ENCODE measurements around the gene PPP2R5C.

Gene PPP2R5C

DNA sequence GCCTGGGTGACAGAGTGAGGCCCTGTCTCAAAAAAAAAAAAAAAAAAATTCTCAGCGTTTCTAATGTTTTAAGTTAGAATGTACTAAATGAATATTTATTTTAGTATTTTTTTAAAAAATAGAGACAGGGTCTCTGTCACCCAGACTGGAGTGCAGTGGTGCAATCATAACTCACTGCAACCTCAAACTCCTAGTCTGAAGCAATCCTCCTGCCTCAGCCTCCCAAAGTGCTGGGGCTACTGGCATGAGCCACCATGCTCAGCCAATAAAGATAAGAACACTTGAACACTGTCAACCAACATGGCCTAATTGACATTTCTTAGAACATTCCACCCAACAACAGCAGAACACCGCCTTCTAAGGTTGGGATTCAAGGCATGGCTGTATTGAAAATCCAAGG is 197.8 kb downstream of the PPP2R5C start:
- peaks cover 16 to 18% of the 10 kb centered on the region in 2 donors for H3K4me1 ChIP-seq (ENCODE audit: control insufficient read depth in 1 of 2, insufficient read depth in 2 of 2, low read length in 2 of 2)
- no peaks in the 10 kb centered on the region for H3K9me3 ChIP-seq (ENCODE audit: control insufficient read depth in 1 of 2, low read length in 2 of 2)
- H3K27me3 ChIP-seq (ENCODE audit: control insufficient read depth in 1 of 2, insufficient read depth in 2 of 2, low read length in 2 of 2), result no peaks in the 10 kb centered on the region
- no peak overlapping the region for H3K4me3 ChIP-seq (ENCODE audit: low read depth in 1 of 2, low read length in 2 of 2)
- H3K27ac ChIP-seq (ENCODE audit: low read depth, low read length), result no peak overlapping the region
- H3K36me3 ChIP-seq (ENCODE audit: control insufficient read depth in 1 of 2, insufficient read depth in 2 of 2, low read length in 2 of 2), result peaks cover 0 to 4% of the 10 kb centered on the region in 2 donors
- H3K9ac ChIP-seq (ENCODE audit: low read depth in 1 of 2, low read length in 2 of 2), result no peak overlapping the region

DNA sequence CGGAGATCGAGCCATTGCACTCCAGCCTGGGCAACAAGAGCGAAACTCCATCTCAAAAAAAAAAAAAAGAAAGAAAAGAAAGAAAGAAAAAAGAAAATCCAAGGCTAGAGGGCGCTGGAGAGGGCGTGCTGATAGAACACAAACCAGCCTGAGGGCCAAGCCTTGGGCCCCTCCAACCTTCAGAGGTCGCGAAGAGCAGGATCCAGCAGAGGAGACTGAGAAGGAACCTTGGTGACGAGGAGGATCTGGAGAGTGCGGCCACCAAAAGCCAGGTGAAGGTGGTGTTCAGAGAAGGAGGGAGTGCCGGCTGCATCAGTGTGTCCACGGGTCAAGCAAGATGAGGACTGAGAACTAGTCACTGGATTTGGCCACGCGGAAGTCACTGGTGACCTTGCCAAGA is 198.7 kb downstream of the PPP2R5C start:
- H3K27me3 ChIP-seq (ENCODE audit: control insufficient read depth in 1 of 2, insufficient read depth in 2 of 2, low read length in 2 of 2), result no peaks in the 10 kb centered on the region
- H3K9me3 ChIP-seq (ENCODE audit: control insufficient read depth in 1 of 2, low read length in 2 of 2), result no peaks in the 10 kb centered on the region
- H3K4me3 ChIP-seq (ENCODE audit: low read depth in 1 of 2, low read length in 2 of 2), result no peak overlapping the region
- no peak overlapping the region for H3K27ac ChIP-seq (ENCODE audit: low read depth, low read length)
- H3K36me3 ChIP-seq (ENCODE audit: control insufficient read depth in 1 of 2, insufficient read depth in 2 of 2, low read length in 2 of 2), result peaks cover 0 to 4% of the 10 kb centered on the region in 2 donors
- H3K9ac ChIP-seq (ENCODE audit: low read depth in 1 of 2, low read length in 2 of 2), result no peak overlapping the region
- H3K4me1 ChIP-seq (ENCODE audit: control insufficient read depth in 1 of 2, insufficient read depth in 2 of 2, low read length in 2 of 2), result peaks cover 16 to 18% of the 10 kb centered on the region in 2 donors

GRCh38 chr14:101961011-101961721 is 199.7 kb downstream of the PPP2R5C start:
- Histone ChIP-seq H3K4me3 (ENCODE audit: low read depth in 1 of 2, low read length in 2 of 2) (no peak overlapping the region), H3K9me3 (ENCODE audit: control insufficient read depth in 1 of 2, low read length in 2 of 2) (no peaks in the 10 kb centered on the region), H3K9ac (ENCODE audit: low read depth in 1 of 2, low read length in 2 of 2) (no peak overlapping the region), H3K4me1 (ENCODE audit: control insufficient read depth in 1 of 2, insufficient read depth in 2 of 2, low read length in 2 of 2) (peaks cover 24 to 26% of the 10 kb centered on the region in 2 donors), H3K27me3 (ENCODE audit: control insufficient read depth in 1 of 2, insufficient read depth in 2 of 2, low read length in 2 of 2) (no peaks in the 10 kb centered on the region), H3K36me3 (ENCODE audit: control insufficient read depth in 1 of 2, insufficient read depth in 2 of 2, low read length in 2 of 2) (peaks cover 0 to 1% of the 10 kb centered on the region in 2 donors), H3K27ac (ENCODE audit: low read depth, low read length) (no peak overlapping the region)

DNA sequence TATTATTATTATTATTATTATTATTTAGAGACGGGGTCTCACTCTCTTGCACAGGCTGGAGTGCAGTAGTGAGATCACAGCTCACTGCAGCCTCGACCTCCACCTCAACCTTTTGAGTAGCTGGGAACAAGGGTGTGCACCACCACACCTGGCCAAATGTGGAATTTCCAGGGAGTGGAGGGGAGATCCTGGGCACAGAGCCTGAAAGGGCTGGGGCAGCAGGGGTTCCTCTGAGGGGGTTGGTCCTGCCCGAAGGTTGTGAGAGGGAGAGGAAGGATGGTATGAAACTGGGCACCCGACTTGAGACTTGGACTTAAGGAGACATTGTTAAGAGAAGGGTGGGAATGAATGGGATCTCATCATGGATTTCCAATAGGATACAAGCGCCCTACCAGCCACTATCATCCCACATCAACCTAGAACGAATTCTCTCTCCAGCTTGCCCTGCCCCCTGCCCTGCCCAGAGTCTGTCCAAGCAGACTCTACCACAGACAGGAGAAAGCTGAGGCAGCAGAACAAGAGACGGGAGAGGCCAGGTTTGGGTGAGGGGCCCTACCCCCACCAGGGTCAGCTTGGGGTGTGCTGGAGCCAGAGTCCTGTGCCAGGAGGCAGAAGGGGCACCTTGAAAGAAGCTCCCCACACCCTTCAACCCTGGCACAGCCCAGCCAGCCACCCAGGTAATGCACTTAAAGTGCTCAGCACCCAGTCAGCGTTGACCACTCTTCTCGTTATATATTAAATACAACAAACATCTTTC is 200.4 kb downstream of the PPP2R5C start:
- Histone ChIP-seq H3K9ac (ENCODE audit: low read depth in 1 of 2, low read length in 2 of 2) (no peak overlapping the region), H3K36me3 (ENCODE audit: control insufficient read depth in 1 of 2, insufficient read depth in 2 of 2, low read length in 2 of 2) (no peaks in the 10 kb centered on the region), H3K4me1 (ENCODE audit: control insufficient read depth in 1 of 2, insufficient read depth in 2 of 2, low read length in 2 of 2) (peaks cover 26 to 30% of the 10 kb centered on the region in 2 donors), H3K27me3 (ENCODE audit: control insufficient read depth in 1 of 2, insufficient read depth in 2 of 2, low read length in 2 of 2) (no peaks in the 10 kb centered on the region), H3K27ac (ENCODE audit: low read depth, low read length) (no peak overlapping the region), H3K4me3 (ENCODE audit: low read depth in 1 of 2, low read length in 2 of 2) (no peak overlapping the region), H3K9me3 (ENCODE audit: control insufficient read depth in 1 of 2, low read length in 2 of 2) (no peaks in the 10 kb centered on the region)

DNA sequence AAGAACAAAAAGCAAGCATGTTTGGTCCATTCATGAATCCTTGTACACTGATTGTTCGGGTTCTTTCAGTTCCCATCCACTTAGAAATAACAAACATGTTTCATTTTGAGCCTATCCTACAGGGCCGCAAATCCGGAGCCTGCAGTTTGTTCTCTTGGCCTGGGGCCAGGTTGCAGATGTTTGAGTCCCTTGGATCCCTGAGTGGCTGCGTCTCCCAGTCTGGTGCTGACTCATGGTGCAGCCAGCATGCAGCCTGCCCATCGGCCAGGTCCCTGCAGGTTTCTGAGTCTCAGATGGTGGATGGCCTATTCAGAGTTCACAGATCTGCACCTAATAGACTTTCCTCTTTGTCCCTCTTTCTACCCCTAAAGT is 201.0 kb downstream of the PPP2R5C start:
- H3K4me1 ChIP-seq (ENCODE audit: control insufficient read depth in 1 of 2, insufficient read depth in 2 of 2, low read length in 2 of 2), result peaks cover 26 to 32% of the 10 kb centered on the region in 2 donors

GRCh38 chr14:101963052-101963451 is 201.5 kb downstream of the PPP2R5C start:
- Histone ChIP-seq H3K36me3 (ENCODE audit: control insufficient read depth in 1 of 2, insufficient read depth in 2 of 2, low read length in 2 of 2) (no peaks in the 10 kb centered on the region), H3K4me3 (ENCODE audit: low read depth in 1 of 2, low read length in 2 of 2) (no peak overlapping the region), H3K4me1 (ENCODE audit: control insufficient read depth in 1 of 2, insufficient read depth in 2 of 2, low read length in 2 of 2) (peaks cover 26 to 32% of the 10 kb centered on the region in 2 donors), H3K9ac (ENCODE audit: low read depth in 1 of 2, low read length in 2 of 2) (no peak overlapping the region), H3K27ac (ENCODE audit: low read depth, low read length) (no peak overlapping the region), H3K27me3 (ENCODE audit: control insufficient read depth in 1 of 2, insufficient read depth in 2 of 2, low read length in 2 of 2) (no peaks in the 10 kb centered on the region), H3K9me3 (ENCODE audit: control insufficient read depth in 1 of 2, low read length in 2 of 2) (no peaks in the 10 kb centered on the region)

More for the DNA sequence above, 201.0 kb downstream of the PPP2R5C start:
- no peaks in the 10 kb centered on the region for H3K27me3 ChIP-seq (ENCODE audit: control insufficient read depth in 1 of 2, insufficient read depth in 2 of 2, low read length in 2 of 2)
- H3K27ac ChIP-seq (ENCODE audit: low read depth, low read length), result no peak overlapping the region
- H3K36me3 ChIP-seq (ENCODE audit: control insufficient read depth in 1 of 2, insufficient read depth in 2 of 2, low read length in 2 of 2), result no peaks in the 10 kb centered on the region
- H3K9ac ChIP-seq (ENCODE audit: low read depth in 1 of 2, low read length in 2 of 2), result no peak overlapping the region
- H3K4me3 ChIP-seq (ENCODE audit: low read depth in 1 of 2, low read length in 2 of 2), result no peak overlapping the region
- H3K9me3 ChIP-seq (ENCODE audit: control insufficient read depth in 1 of 2, low read length in 2 of 2), result no peaks in the 10 kb centered on the region

- H3K36me3 ChIP-seq (ENCODE audit: control insufficient read depth in 1 of 2, insufficient read depth in 2 of 2, low read length in 2 of 2), result no peaks in the 10 kb centered on the region
- no peak overlapping the region for H3K27ac ChIP-seq (ENCODE audit: low read depth, low read length)
- peaks cover 26 to 32% of the 10 kb centered on the region in 2 donors for H3K4me1 ChIP-seq (ENCODE audit: control insufficient read depth in 1 of 2, insufficient read depth in 2 of 2, low read length in 2 of 2)
- H3K27me3 ChIP-seq (ENCODE audit: control insufficient read depth in 1 of 2, insufficient read depth in 2 of 2, low read length in 2 of 2), result no peaks in the 10 kb centered on the region
- no peaks in the 10 kb centered on the region for H3K9me3 ChIP-seq (ENCODE audit: control insufficient read depth in 1 of 2, low read length in 2 of 2)
- peak overlapping the region; percentile 43 for H3K4me3 ChIP-seq (ENCODE audit: low read depth in 1 of 2, low read length in 2 of 2)
- H3K9ac ChIP-seq (ENCODE audit: low read depth in 1 of 2, low read length in 2 of 2), result no peak overlapping the region
Measured at GRCh38 chr14:101963656-101964296, 202.3 kb downstream of the PPP2R5C start.

GRCh38 chr14:101964297-101965180 is 203.0 kb downstream of the PPP2R5C start, which contains the start of gene DYNC1H1:
Gene DYNC1H1, plus strand, starts transcription at chr14:101964573. Its CDS starts 119 bp downstream, at chr14:101964692.
- H3K27me3 ChIP-seq (ENCODE audit: control insufficient read depth in 1 of 2, insufficient read depth in 2 of 2, low read length in 2 of 2), result no peaks in the 10 kb centered on the region
- peak within 1 kb of the TSS; percentile 83 to 85 for H3K9ac ChIP-seq (ENCODE audit: low read depth in 1 of 2, low read length in 2 of 2)
- H3K36me3 ChIP-seq (ENCODE audit: control insufficient read depth in 1 of 2, insufficient read depth in 2 of 2, low read length in 2 of 2), result peaks cover 4 to 5% of the 10 kb centered on the region in 2 donors
- H3K27ac ChIP-seq (ENCODE audit: low read depth, low read length), result peak within 1 kb of the TSS; percentile 90
- H3K9me3 ChIP-seq (ENCODE audit: control insufficient read depth in 1 of 2, low read length in 2 of 2), result no peaks in the 10 kb centered on the region
- H3K4me3 ChIP-seq (ENCODE audit: low read depth in 1 of 2, low read length in 2 of 2), result peak within 1 kb of the TSS; percentile 85 to 92
- peaks cover 26 to 32% of the 10 kb centered on the region in 2 donors for H3K4me1 ChIP-seq (ENCODE audit: control insufficient read depth in 1 of 2, insufficient read depth in 2 of 2, low read length in 2 of 2)

GRCh38 chr14:101965181-101965544 is 203.7 kb downstream of the PPP2R5C start:
- H3K4me3 ChIP-seq (ENCODE audit: low read depth in 1 of 2, low read length in 2 of 2), result peak overlapping the region; percentile 85 to 92
- peaks cover 26 to 32% of the 10 kb centered on the region in 2 donors for H3K4me1 ChIP-seq (ENCODE audit: control insufficient read depth in 1 of 2, insufficient read depth in 2 of 2, low read length in 2 of 2)
- peaks cover 7 to 10% of the 10 kb centered on the region in 2 donors for H3K36me3 ChIP-seq (ENCODE audit: control insufficient read depth in 1 of 2, insufficient read depth in 2 of 2, low read length in 2 of 2)
- peak overlapping the region; percentile 90 for H3K27ac ChIP-seq (ENCODE audit: low read depth, low read length)
- no peaks in the 10 kb centered on the region for H3K9me3 ChIP-seq (ENCODE audit: control insufficient read depth in 1 of 2, low read length in 2 of 2)
- H3K9ac ChIP-seq (ENCODE audit: low read depth in 1 of 2, low read length in 2 of 2), result peak overlapping the region; percentile 83 to 85
- H3K27me3 ChIP-seq (ENCODE audit: control insufficient read depth in 1 of 2, insufficient read depth in 2 of 2, low read length in 2 of 2), result no peaks in the 10 kb centered on the region

Data from duodenal mucosa (tissue), 2 donors.